Neural crest cell (in vitro differentiated cells): ENCODE data around the gene MYO5B. TPM values are rescaled to one million over a fixed set of nuclear protein-coding genes. Genes with fewer than 3 reads are reported as not detected.

Source experiments
- DNase-seq: peaks from one replicate; pipeline ENCODE4 v3.0.0; 2021; ENCODE audit warnings: low read depth, mixed read lengths, low spot score
- H3K27ac Mint-ChIP-seq: one replicate; pipeline ENCODE4 v1.8.0; 2021; ENCODE audit warnings: mild to moderate bottlenecking, mixed read lengths; ENCODE audit not compliant: unreplicated experiment
- H3K27me3 Mint-ChIP-seq: 2 replicates; pipeline ENCODE4 v1.8.0; 2021; ENCODE audit warnings: low read depth, mild to moderate bottlenecking, mixed read lengths
- H3K36me3 Mint-ChIP-seq: 2 replicates; pipeline ENCODE4 v1.8.0; 2021; ENCODE audit warnings: low read depth, mild to moderate bottlenecking, mixed read lengths
- H3K4me1 Mint-ChIP-seq: 2 replicates; pipeline ENCODE4 v1.8.0; 2021; ENCODE audit warnings: mixed read lengths
- H3K4me3 Mint-ChIP-seq: one replicate; pipeline ENCODE4 v1.8.0; 2021; ENCODE audit warnings: mild to moderate bottlenecking, mixed read lengths
- H3K9me3 Mint-ChIP-seq: 2 replicates; pipeline ENCODE4 v1.8.0; 2021; ENCODE audit warnings: mixed read lengths
- total RNA-seq: library from RNA; stranded (reverse); gene quantifications from 2 replicates; pipeline ENCODE4 v1.2.1, GENCODE V29; 2021
- TF ChIP-seq, protein P1 (sequence below): fragments of 200-600 bp; sonication (generic); conservative IDR thresholded peaks from 2 replicates; pipeline ENCODE4 v1.5.0; 2021; ENCODE audit warnings: antibody characterized with exemption, mild to moderate bottlenecking

MYO5B gene
- total RNA-seq, 1 donor from 2014 or later, result 0.40 TPM

DNA sequence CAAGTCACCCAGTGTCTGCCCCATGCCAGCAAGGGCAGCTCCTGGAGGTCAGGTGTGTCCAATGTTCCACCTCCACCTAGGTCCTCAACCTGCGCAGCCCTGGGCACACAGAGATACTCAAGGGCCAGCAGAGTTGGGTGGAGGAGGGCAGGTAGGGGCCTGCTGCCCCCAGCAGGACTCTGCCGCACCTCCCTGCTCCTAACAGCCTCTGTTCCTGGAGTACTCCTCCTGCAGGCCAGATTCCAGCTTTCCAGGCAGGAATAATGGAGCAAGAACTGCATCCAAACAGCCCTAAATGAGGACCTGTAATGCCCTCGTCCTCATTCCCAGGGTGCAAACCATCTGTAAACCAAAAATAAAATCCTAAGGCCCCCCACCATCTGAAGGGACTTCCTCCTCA lies 337.2 kb downstream of the MYO5B start:
- H3K4me1 Mint-ChIP-seq, result no peaks in the 10 kb centered on the region
- no peaks in the 10 kb centered on the region for H3K9me3 Mint-ChIP-seq
- no peaks in the 10 kb centered on the region for H3K36me3 Mint-ChIP-seq
- TF ChIP-seq, protein P1, sequence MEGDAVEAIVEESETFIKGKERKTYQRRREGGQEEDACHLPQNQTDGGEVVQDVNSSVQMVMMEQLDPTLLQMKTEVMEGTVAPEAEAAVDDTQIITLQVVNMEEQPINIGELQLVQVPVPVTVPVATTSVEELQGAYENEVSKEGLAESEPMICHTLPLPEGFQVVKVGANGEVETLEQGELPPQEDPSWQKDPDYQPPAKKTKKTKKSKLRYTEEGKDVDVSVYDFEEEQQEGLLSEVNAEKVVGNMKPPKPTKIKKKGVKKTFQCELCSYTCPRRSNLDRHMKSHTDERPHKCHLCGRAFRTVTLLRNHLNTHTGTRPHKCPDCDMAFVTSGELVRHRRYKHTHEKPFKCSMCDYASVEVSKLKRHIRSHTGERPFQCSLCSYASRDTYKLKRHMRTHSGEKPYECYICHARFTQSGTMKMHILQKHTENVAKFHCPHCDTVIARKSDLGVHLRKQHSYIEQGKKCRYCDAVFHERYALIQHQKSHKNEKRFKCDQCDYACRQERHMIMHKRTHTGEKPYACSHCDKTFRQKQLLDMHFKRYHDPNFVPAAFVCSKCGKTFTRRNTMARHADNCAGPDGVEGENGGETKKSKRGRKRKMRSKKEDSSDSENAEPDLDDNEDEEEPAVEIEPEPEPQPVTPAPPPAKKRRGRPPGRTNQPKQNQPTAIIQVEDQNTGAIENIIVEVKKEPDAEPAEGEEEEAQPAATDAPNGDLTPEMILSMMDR, result no peak
- no peaks in the 10 kb centered on the region for H3K27me3 Mint-ChIP-seq
- no peak for DNase-seq
- no peak overlapping the region for H3K4me3 Mint-ChIP-seq
- no peak overlapping the region for H3K27ac Mint-ChIP-seq

DNA sequence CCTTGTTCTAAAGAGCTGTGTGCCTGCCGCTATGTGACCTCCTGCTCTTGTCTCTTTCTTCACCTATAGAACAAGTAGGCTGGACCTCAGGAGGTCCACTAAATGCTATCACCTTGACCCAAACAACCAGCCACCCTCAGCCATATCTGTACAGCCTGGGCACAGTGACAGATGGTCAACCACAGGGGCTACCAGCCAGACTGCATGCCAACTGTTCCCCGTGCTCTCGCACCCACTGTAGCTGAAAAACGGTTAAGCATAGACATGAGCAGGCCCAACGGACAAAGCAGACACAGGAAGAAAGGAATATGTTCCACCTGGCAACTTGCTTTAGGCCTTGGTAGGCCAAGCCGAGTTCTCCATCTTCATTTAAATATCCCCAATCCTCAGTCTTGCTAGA lies 338.5 kb downstream of the MYO5B start:
- no peaks in the 10 kb centered on the region for H3K36me3 Mint-ChIP-seq
- no peaks in the 10 kb centered on the region for H3K9me3 Mint-ChIP-seq
- no peaks in the 10 kb centered on the region for H3K4me1 Mint-ChIP-seq
- H3K27ac Mint-ChIP-seq, result no peak overlapping the region
- TF ChIP-seq, protein P1, result no peak
- no peak overlapping the region for H3K4me3 Mint-ChIP-seq
- H3K27me3 Mint-ChIP-seq, result no peaks in the 10 kb centered on the region
- no peak for DNase-seq

DNA sequence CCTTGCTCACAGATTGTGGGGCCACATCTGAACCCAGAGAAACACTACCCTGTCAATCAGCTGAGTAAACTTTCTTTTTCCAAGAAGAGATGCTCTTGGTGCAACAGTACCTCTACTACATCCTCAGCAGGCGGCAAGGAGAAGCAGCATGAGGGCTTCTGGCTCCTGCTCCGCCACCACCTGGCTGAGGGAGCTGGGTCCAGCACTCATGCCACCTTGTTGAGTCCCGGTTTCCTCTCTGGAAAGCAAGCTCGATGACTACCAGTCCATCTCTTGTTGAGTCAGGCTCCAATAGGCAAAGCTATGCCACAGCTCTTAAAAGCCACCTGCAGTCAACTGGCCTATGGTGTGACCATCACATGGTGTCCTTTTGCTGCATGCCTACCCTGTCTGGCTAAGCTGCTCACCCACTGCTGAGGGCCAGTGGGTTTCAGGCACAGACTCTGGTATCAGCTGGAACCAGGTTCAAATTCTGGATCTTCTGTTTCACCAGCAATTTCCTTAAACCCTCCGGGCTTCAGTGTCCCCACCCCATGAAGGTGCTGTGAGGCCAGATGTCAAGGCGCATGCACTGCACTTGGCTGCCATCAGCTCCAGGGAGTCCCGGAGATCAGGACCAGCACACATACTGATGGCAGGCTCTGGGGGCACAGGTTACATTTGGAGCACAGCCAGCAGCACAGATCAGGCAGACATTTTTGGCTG lies 339.1 kb downstream of the MYO5B start:
- no peaks in the 10 kb centered on the region for H3K36me3 Mint-ChIP-seq
- no peaks in the 10 kb centered on the region for H3K4me1 Mint-ChIP-seq
- H3K27ac Mint-ChIP-seq, result no peak overlapping the region
- TF ChIP-seq, protein P1, result no peak
- no peaks in the 10 kb centered on the region for H3K9me3 Mint-ChIP-seq
- DNase-seq, result no peak
- no peaks in the 10 kb centered on the region for H3K27me3 Mint-ChIP-seq
- H3K4me3 Mint-ChIP-seq, result no peak overlapping the region

DNA sequence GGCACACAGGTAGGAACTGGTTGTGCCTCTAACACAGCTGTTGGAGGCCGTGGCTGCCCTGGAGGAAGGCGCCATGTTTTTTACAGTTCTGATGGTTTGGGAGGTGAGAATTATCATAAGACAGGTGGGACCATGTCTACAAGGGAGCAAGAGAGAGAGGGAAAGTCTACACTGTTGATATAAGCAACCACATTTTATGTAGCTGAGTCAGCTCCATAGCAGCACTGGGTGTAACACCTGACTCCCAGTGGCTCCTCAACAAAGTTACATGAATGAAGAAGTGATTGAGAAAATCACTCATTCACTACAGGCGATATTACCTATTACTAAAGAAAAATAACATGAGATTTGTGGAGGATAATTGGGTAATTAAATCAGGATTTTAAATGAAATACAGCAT lies 340.3 kb downstream of the MYO5B start:
- H3K36me3 Mint-ChIP-seq, result no peaks in the 10 kb centered on the region
- TF ChIP-seq, protein P1, result no peak
- H3K27me3 Mint-ChIP-seq, result no peaks in the 10 kb centered on the region

DNA sequence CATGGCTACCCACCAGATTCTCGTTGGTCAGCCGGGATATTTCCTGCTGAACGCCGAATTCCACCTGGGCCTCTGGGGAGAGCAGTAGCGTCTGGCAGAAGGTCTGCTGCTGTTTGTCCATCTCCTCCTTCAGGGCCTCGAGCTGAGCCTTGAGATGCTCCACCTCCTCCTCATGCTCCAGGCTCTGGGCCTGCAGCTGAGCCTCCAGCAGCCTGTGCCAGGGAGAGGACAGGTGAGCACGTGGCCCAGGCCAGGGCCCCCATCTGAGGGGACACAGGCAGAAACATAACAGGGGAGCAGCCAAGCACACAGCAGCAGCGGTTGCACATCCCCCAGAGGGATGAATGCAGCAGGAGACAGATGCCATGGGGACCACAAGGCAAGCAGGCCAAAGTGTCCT lies 341.5 kb downstream of the MYO5B start:
- no peaks in the 10 kb centered on the region for H3K4me1 Mint-ChIP-seq
- TF ChIP-seq, protein P1, result no peak
- peaks cover 5% of the 10 kb centered on the region for H3K27me3 Mint-ChIP-seq
- H3K27ac Mint-ChIP-seq, result no peak overlapping the region
- no peaks in the 10 kb centered on the region for H3K9me3 Mint-ChIP-seq
- H3K4me3 Mint-ChIP-seq, result no peak overlapping the region
- no peak for DNase-seq
- no peaks in the 10 kb centered on the region for H3K36me3 Mint-ChIP-seq

More for the DNA sequence above, 340.3 kb downstream of the MYO5B start:
- Mint-ChIP-seq H3K9me3 (no peaks in the 10 kb centered on the region), H3K4me3 (no peak overlapping the region), H3K4me1 (no peaks in the 10 kb centered on the region), H3K27ac (no peak overlapping the region)
- DNase-seq, result no peak
